Astrocyte (in vitro differentiated cells and primary cell): Measurements from ENCODE around the gene CNTNAP5. TPM values are rescaled to one million over a fixed set of nuclear protein-coding genes. Genes with fewer than 3 reads are reported as not detected.

Experiments used
- DNase-seq: peaks from one replicate; pipeline ENCODE4 v3.0.0-alpha.2; 2010; ENCODE audit warnings: low read depth
- FAIRE-seq: peaks from 2 replicates; lab custom pipeline; 2011; peaks lifted over from hg19 to GRCh38; lab: Jason Lieb, UNC
- H2AFZ ChIP-seq: 2 replicates; pipeline ENCODE4 v1.6.0; 2012; ENCODE audit warnings: low read depth, low read length, inconsistent platforms
- H3K27ac ChIP-seq: 2 replicates; pipeline ENCODE4 v1.5.1; 2011; ENCODE audit warnings: low read depth, low read length, inconsistent platforms
- H3K27me3 ChIP-seq: 2 replicates; pipeline ENCODE4 v1.6.0; 2011; ENCODE audit warnings: low read length, inconsistent platforms; ENCODE audit not compliant: insufficient read depth
- H3K36me3 ChIP-seq: 2 replicates; pipeline ENCODE4 v1.5.1; 2011; ENCODE audit warnings: low read length, inconsistent platforms; ENCODE audit not compliant: insufficient read depth
- H3K4me1 ChIP-seq: 2 replicates; pipeline ENCODE4 v1.5.1; 2011; ENCODE audit warnings: low read length, inconsistent platforms; ENCODE audit not compliant: insufficient read depth
- H3K4me2 ChIP-seq: 2 replicates; pipeline ENCODE4 v1.6.0; 2012; ENCODE audit warnings: low read length, inconsistent platforms
- H3K4me3 ChIP-seq: 2 replicates; pipeline ENCODE4 v1.5.1; 2011; ENCODE audit warnings: low read depth, mild to moderate bottlenecking, low read length, inconsistent platforms; ENCODE audit not compliant: insufficient read depth
- H3K79me2 ChIP-seq: 2 replicates; pipeline ENCODE4 v1.6.0; 2012; ENCODE audit warnings: mild to moderate bottlenecking, low read length, inconsistent platforms; ENCODE audit not compliant: insufficient read depth
- H3K9ac ChIP-seq: 2 replicates; pipeline ENCODE4 v1.6.0; 2012; ENCODE audit warnings: mild to moderate bottlenecking, low read length, inconsistent platforms
- H3K9me3 ChIP-seq: 2 replicates; pipeline ENCODE4 v1.5.1; 2012; ENCODE audit warnings: low read depth, mild to moderate bottlenecking, low read length, inconsistent platforms; ENCODE audit not compliant: insufficient read depth
- H4K20me1 ChIP-seq: 2 replicates; pipeline ENCODE4 v1.6.0; 2012; ENCODE audit warnings: low read length, inconsistent platforms; ENCODE audit not compliant: insufficient read depth
- H3K27ac Mint-ChIP-seq: one replicate; pipeline ENCODE4 v1.8.0; 2021; ENCODE audit warnings: mild to moderate bottlenecking, mixed read lengths; ENCODE audit not compliant: unreplicated experiment
- H3K27me3 Mint-ChIP-seq: one replicate; pipeline ENCODE4 v1.8.0; 2021; ENCODE audit warnings: low read depth, mixed read lengths; ENCODE audit not compliant: unreplicated experiment
- H3K36me3 Mint-ChIP-seq: one replicate; pipeline ENCODE4 v1.8.0; 2021; ENCODE audit warnings: low read depth, mixed read lengths; ENCODE audit not compliant: unreplicated experiment
- H3K4me1 Mint-ChIP-seq: one replicate; pipeline ENCODE4 v1.8.0; 2021; ENCODE audit warnings: low read depth, mixed read lengths; ENCODE audit not compliant: unreplicated experiment
- H3K4me3 Mint-ChIP-seq: one replicate; pipeline ENCODE4 v1.8.0; 2021; ENCODE audit warnings: mild to moderate bottlenecking, moderate library complexity, mixed read lengths; ENCODE audit not compliant: unreplicated experiment
- H3K9me3 Mint-ChIP-seq: one replicate; pipeline ENCODE4 v1.8.0; 2021; ENCODE audit warnings: mild to moderate bottlenecking, mixed read lengths; ENCODE audit not compliant: unreplicated experiment
- EZH2 ChIP-seq: IDR thresholded peaks from 2 replicates; pipeline ENCODE4 v1.6.1; 2012; ENCODE audit warnings: mild to moderate bottlenecking, low read length, inconsistent platforms; ENCODE audit not compliant: insufficient read depth
- total RNA-seq: library from RNA; stranded (reverse); gene quantifications from 2 replicates; pipeline ENCODE4 v1.2.1, GENCODE V29; 2021
- TF ChIP-seq, protein P1 (sequence below): IDR thresholded peaks from 2 replicates; pipeline ENCODE4 v1.5.1; 2011; ENCODE audit warnings: low read depth, mild to moderate bottlenecking, inconsistent platforms, low read length, moderate library complexity; ENCODE audit not compliant: insufficient read depth

The CNTNAP5 gene
- total RNA-seq, 1 donor from 2014 or later: 0.30 TPM

GRCh38 chr2:124024561-124025170 is 421 bp upstream of the CNTNAP5 start:
- Histone ChIP-seq H3K79me2 (no peaks in the 10 kb centered on the region), H3K4me1 (peaks cover 3% of the 10 kb centered on the region), H2AFZ (no peak overlapping the region), H3K36me3 (no peaks in the 10 kb centered on the region), H4K20me1 (no peaks in the 10 kb centered on the region), H3K4me2 (peak overlapping the region; percentile 60), H3K9ac (no peak overlapping the region), H3K9me3 (no peaks in the 10 kb centered on the region), H3K27ac (no peak overlapping the region), H3K4me3 (no peak overlapping the region), H3K27me3 (peaks cover 2% of the 10 kb centered on the region)
- TF ChIP-seq, protein P1, sequence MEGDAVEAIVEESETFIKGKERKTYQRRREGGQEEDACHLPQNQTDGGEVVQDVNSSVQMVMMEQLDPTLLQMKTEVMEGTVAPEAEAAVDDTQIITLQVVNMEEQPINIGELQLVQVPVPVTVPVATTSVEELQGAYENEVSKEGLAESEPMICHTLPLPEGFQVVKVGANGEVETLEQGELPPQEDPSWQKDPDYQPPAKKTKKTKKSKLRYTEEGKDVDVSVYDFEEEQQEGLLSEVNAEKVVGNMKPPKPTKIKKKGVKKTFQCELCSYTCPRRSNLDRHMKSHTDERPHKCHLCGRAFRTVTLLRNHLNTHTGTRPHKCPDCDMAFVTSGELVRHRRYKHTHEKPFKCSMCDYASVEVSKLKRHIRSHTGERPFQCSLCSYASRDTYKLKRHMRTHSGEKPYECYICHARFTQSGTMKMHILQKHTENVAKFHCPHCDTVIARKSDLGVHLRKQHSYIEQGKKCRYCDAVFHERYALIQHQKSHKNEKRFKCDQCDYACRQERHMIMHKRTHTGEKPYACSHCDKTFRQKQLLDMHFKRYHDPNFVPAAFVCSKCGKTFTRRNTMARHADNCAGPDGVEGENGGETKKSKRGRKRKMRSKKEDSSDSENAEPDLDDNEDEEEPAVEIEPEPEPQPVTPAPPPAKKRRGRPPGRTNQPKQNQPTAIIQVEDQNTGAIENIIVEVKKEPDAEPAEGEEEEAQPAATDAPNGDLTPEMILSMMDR: no peak
- TF ChIP-seq EZH2: no peak
- Mint-ChIP-seq H3K4me3 (peak overlapping the region; percentile 80), H3K36me3 (no peaks in the 10 kb centered on the region), H3K9me3 (no peaks in the 10 kb centered on the region), H3K4me1 (peaks cover 6% of the 10 kb centered on the region), H3K27ac (no peak overlapping the region), H3K27me3 (peaks cover 40% of the 10 kb centered on the region)
- FAIRE-seq (no peak), DNase-seq (no peak)

GRCh38 chr2:124025891-124026434 is 876 bp downstream of the CNTNAP5 start:
- TF ChIP-seq EZH2: no peak
- TF ChIP-seq, protein P1: no peak
- Histone ChIP-seq H3K79me2 (no peaks in the 10 kb centered on the region), H3K9me3 (no peaks in the 10 kb centered on the region), H4K20me1 (no peaks in the 10 kb centered on the region), H3K4me1 (peaks cover 3% of the 10 kb centered on the region), H2AFZ (no peak overlapping the region), H3K4me2 (no peak overlapping the region), H3K4me3 (no peak overlapping the region), H3K27ac (no peak overlapping the region), H3K27me3 (peaks cover 2% of the 10 kb centered on the region), H3K36me3 (no peaks in the 10 kb centered on the region), H3K9ac (no peak overlapping the region)
- no peaks in the 10 kb centered on the region for H3K36me3 Mint-ChIP-seq
- H3K27me3 Mint-ChIP-seq: peaks cover 43% of the 10 kb centered on the region
- FAIRE-seq (no peak), DNase-seq (no peak)
- H3K27ac Mint-ChIP-seq: no peak overlapping the region
- H3K4me3 Mint-ChIP-seq: no peak overlapping the region
- no peaks in the 10 kb centered on the region for H3K9me3 Mint-ChIP-seq
- H3K4me1 Mint-ChIP-seq: peaks cover 6% of the 10 kb centered on the region

DNA sequence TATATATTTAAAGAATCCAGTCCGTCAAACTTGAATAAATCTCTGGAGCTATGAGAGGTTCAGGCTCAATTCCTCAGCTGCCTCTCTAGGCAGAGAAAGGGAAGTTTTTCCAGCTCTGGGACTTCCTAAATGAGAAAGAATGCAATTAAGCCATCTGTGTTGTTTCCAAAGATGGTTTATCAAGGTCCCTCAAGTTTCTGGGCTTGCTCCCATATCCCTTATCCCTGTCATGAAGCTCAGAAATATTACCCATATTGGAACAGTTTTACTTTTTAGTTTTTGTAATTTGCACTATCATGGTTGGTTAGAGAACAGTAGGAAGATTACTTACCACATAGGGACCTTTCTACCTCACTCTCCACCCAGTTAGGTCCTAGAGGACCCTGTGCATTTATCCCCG is 1.4 kb downstream of the CNTNAP5 start:
- Histone ChIP-seq H3K4me3 (no peak overlapping the region), H2AFZ (no peak overlapping the region), H3K9me3 (no peaks in the 10 kb centered on the region), H3K79me2 (no peaks in the 10 kb centered on the region), H3K4me2 (no peak overlapping the region), H3K36me3 (no peaks in the 10 kb centered on the region), H3K27ac (no peak overlapping the region), H4K20me1 (no peaks in the 10 kb centered on the region), H3K27me3 (peaks cover 2% of the 10 kb centered on the region), H3K4me1 (peaks cover 3% of the 10 kb centered on the region), H3K9ac (no peak overlapping the region)
- FAIRE-seq (no peak), DNase-seq (no peak)
- TF ChIP-seq, protein P1: no peak
- TF ChIP-seq EZH2: no peak
- Mint-ChIP-seq H3K4me1 (peaks cover 6% of the 10 kb centered on the region), H3K27ac (no peak overlapping the region), H3K9me3 (no peaks in the 10 kb centered on the region), H3K36me3 (no peaks in the 10 kb centered on the region), H3K27me3 (peaks cover 40% of the 10 kb centered on the region), H3K4me3 (no peak overlapping the region)
